ENCODE results near the gene GNAT1. TPM values are rescaled to one million over a fixed set of nuclear protein-coding genes. Genes with fewer than 3 reads are reported as not detected.
"Not testable (repeated sequence)": the region's sequence is repeated elsewhere in the genome, so short reads cannot be mapped to it uniquely, and the experiment has no call there.

GNAT1 gene
- total RNA-seq, 2 donors from 2014 or later = not detected

GRCh38 chr3:50207359-50208042, 16.1 kb downstream of the GNAT1 start:
- no peaks in the 10 kb centered on the region for H3K9me3 ChIP-seq
- H3K27ac ChIP-seq = no peak overlapping the region
- peaks cover 0 to 21% of the 10 kb centered on the region in 2 donors for H3K4me1 ChIP-seq
- H3K4me3 ChIP-seq = no peak overlapping the region
- H3K36me3 ChIP-seq = no peaks in the 10 kb centered on the region
- H3K27me3 ChIP-seq = no peaks in the 10 kb centered on the region
- TF ChIP-seq, protein P1, sequence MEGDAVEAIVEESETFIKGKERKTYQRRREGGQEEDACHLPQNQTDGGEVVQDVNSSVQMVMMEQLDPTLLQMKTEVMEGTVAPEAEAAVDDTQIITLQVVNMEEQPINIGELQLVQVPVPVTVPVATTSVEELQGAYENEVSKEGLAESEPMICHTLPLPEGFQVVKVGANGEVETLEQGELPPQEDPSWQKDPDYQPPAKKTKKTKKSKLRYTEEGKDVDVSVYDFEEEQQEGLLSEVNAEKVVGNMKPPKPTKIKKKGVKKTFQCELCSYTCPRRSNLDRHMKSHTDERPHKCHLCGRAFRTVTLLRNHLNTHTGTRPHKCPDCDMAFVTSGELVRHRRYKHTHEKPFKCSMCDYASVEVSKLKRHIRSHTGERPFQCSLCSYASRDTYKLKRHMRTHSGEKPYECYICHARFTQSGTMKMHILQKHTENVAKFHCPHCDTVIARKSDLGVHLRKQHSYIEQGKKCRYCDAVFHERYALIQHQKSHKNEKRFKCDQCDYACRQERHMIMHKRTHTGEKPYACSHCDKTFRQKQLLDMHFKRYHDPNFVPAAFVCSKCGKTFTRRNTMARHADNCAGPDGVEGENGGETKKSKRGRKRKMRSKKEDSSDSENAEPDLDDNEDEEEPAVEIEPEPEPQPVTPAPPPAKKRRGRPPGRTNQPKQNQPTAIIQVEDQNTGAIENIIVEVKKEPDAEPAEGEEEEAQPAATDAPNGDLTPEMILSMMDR (IDR thresholded peaks at IDR 0.05) = no peak
- no peak for DNase-seq (ENCODE audit: low spot score)

- Histone ChIP-seq H3K27me3 (no peaks in the 10 kb centered on the region), H3K4me1 (peaks cover 0 to 21% of the 10 kb centered on the region in 2 donors), H3K27ac (no peak overlapping the region), H3K4me3 (no peak overlapping the region), H3K36me3 (no peaks in the 10 kb centered on the region), H3K9me3 (no peaks in the 10 kb centered on the region)
- TF ChIP-seq, protein P1 (IDR thresholded peaks at IDR 0.05) = no peak
- no peak for DNase-seq (ENCODE audit: low spot score)
Measured at GRCh38 chr3:50208677-50209344, 17.4 kb downstream of the GNAT1 start.

GRCh38 chr3:50210176-50210509, 18.7 kb downstream of the GNAT1 start:
- no peak overlapping the region for H3K4me3 ChIP-seq
- DNase-seq (ENCODE audit: low spot score) = no peak
- TF ChIP-seq, protein P1 (IDR thresholded peaks at IDR 0.05) = no peak

DNA sequence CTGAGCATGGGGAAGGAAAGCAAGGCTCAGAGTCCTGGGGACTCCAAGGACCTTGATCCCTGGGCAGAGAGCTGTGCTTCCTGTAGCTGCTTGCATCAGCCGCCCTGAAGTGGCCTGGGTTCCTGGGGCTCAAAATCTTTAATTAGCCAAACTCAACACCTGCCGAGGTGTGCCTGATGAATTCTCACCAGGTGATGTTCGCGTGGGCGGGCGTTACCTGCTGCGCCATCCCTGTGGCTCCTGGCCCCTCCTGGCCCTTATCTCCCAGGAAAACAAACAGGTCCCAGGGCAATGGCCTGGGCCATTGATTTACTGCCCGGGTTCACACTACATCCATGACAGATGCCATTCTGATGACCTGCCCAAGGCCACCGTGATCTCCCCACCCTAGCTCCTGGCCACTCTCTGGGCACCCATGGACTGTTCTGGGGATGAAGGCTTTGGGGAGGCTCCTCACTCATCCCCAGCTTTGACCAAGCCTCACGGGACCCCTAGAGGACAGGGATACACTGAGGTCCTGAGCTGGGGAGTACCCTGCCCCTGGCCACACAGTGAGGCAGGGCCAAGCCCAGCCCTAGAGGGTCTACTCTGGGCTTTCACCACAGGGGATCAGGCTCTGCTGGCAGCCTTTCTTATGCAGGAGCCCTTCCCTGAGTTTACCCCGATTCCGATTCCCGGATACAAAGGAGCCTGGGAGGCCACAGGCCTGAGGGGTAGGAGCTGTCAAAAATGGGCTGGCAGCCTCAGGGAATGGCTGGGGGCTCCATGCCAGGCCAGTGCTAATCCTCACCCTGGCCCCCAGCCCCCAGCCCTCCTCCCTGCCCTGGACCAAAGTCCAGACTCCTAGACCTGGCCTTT, 19.3 kb downstream of the GNAT1 start:
- Histone ChIP-seq H3K27ac (no peak overlapping the region), H3K4me1 (peaks cover 0 to 6% of the 10 kb centered on the region in 2 donors), H3K27me3 (no peaks in the 10 kb centered on the region), H3K4me3 (no peak overlapping the region), H3K9me3 (no peaks in the 10 kb centered on the region), H3K36me3 (no peaks in the 10 kb centered on the region)
- TF ChIP-seq, protein P1 (IDR thresholded peaks at IDR 0.05) = no peak
- no peak for DNase-seq (ENCODE audit: low spot score)

More at GRCh38 chr3:50210176-50210509, 18.7 kb downstream of the GNAT1 start:
- Histone ChIP-seq H3K36me3 (no peaks in the 10 kb centered on the region), H3K4me1 (peaks cover 0 to 12% of the 10 kb centered on the region in 2 donors), H3K27ac (no peak overlapping the region), H3K27me3 (no peaks in the 10 kb centered on the region), H3K9me3 (no peaks in the 10 kb centered on the region)

DNA sequence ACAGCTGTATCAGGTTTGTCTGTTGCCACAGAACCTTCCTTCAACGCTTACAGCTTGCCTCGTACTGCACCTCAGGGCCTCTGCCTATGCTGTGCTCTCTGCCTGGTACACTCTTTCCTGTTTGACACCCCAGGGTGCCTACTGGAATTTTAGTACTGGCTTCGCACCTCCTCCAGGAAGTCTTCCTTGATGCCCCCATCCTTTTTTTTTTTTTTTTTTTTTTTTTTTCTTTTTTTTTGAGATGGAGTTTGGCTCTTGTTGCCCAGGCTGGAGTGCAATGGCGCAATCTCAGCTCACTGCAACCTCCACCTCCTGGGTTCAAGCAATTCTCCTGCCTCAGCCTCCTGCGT, 19.9 kb downstream of the GNAT1 start:
- H3K36me3 ChIP-seq; H3K27ac ChIP-seq; H3K9me3 ChIP-seq; DNase-seq (ENCODE audit: low spot score); H3K4me3 ChIP-seq; H3K4me1 ChIP-seq; H3K27me3 ChIP-seq: not testable (repeated sequence)

DNA sequence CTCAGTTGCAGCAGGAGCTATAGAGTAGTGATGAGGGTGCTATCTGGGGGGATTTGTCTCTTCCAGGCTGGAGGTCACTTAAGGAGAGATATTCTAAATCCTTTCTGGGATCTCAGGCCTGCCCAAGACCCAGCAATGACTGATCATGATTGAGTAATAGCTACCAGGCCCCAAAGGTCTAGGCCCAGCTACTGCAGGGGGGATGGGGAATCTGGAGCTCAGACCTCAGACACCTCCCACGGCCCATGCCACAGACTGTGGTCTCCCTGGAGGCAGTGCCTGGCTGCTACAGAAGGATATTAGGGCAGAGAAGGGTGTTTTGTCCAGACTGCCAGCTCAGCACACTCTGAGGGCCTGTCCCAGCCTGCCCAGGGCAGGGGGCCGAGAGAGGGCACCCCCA, 20.5 kb downstream of the GNAT1 start:
- Histone ChIP-seq H3K27ac (no peak overlapping the region), H3K36me3 (no peaks in the 10 kb centered on the region), H3K9me3 (no peaks in the 10 kb centered on the region), H3K4me3 (no peak overlapping the region), H3K4me1 (no peaks in the 10 kb centered on the region), H3K27me3 (no peaks in the 10 kb centered on the region)
- no peak for DNase-seq (ENCODE audit: low spot score)
- TF ChIP-seq, protein P1 (IDR thresholded peaks at IDR 0.05) = no peak
